ENCODE data around the gene WIPF1.

The WIPF1 gene

DNA sequence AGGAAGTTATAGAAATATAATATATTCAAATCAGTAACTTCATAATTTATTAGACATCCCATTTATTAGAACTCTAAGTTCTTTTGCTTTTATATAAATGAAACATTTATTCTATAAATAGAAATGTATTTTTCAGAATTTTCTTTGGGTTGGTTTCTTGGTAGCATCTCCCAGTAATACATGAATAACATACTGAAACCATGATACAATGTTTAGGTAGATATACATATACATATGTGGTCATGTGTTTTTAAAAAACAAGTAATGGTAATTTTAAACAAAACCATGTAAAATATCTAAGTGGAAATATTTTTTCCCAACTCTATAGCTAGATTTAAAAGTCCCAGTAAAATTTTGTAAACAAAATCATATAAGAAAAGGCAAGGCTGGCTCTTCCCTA is 36.9 kb downstream of the WIPF1 start:
- Histone ChIP-seq H3K4me2 (ENCODE audit: low read length) (no peak overlapping the region), H3K36me3 (ENCODE audit: control insufficient read depth, low read length) (peaks cover 59% of the 10 kb centered on the region), H3K79me2 (ENCODE audit: control insufficient read depth, low read length) (no peaks in the 10 kb centered on the region), H3K27me3 (ENCODE audit: control insufficient read depth, low read length) (no peaks in the 10 kb centered on the region), H3K9me2 (replicated peaks; ENCODE audit: control insufficient read depth, low read length) (no peaks in the 10 kb centered on the region), H3K4me3 (ENCODE audit: low read length) (no peak overlapping the region), H3K9me3 (ENCODE audit: control insufficient read depth, insufficient read depth, low read length) (no peaks in the 10 kb centered on the region), H3K27ac (ENCODE audit: low read depth, low read length) (no peak overlapping the region), H3F3A (ENCODE audit: control insufficient read depth, insufficient read depth) (peaks cover 21% of the 10 kb centered on the region), H4K20me1 (ENCODE audit: control insufficient read depth, insufficient read depth, low read depth, low read length) (no peaks in the 10 kb centered on the region), H3K4me1 (ENCODE audit: control insufficient read depth, low read length) (no peaks in the 10 kb centered on the region)
- TF ChIP-seq, protein P1, sequence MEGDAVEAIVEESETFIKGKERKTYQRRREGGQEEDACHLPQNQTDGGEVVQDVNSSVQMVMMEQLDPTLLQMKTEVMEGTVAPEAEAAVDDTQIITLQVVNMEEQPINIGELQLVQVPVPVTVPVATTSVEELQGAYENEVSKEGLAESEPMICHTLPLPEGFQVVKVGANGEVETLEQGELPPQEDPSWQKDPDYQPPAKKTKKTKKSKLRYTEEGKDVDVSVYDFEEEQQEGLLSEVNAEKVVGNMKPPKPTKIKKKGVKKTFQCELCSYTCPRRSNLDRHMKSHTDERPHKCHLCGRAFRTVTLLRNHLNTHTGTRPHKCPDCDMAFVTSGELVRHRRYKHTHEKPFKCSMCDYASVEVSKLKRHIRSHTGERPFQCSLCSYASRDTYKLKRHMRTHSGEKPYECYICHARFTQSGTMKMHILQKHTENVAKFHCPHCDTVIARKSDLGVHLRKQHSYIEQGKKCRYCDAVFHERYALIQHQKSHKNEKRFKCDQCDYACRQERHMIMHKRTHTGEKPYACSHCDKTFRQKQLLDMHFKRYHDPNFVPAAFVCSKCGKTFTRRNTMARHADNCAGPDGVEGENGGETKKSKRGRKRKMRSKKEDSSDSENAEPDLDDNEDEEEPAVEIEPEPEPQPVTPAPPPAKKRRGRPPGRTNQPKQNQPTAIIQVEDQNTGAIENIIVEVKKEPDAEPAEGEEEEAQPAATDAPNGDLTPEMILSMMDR (IDR thresholded peaks at IDR 0.05; ENCODE audit: low read depth, low read length, poor library complexity, severe bottlenecking) = no peak
- TF ChIP-seq EZH2phosphoT487 (IDR thresholded peaks at IDR 0.05; ENCODE audit: borderline replicate concordance, low read length) = no peak

DNA sequence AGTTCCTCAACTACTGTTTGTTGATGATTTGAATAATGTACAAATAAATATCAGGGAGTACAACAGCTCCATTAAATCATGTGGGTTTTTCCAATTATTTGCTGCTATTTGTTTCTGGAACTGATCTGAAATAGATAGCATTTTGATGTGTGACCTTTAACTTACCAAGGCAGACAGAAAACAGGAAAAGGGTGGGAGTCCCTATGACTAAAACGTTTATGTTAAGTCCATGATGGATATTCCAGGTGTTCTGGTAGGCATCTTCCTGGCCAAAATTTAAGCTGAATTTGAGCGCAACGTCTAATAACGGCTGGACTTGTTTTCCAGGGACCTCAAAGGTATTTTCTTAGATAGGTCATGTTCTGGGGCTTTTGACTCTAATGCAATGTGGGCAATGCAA is 41.6 kb downstream of the WIPF1 start:
- Histone ChIP-seq H3K4me1 (ENCODE audit: control insufficient read depth, low read length) (peaks cover 15% of the 10 kb centered on the region), H3K79me2 (ENCODE audit: control insufficient read depth, low read length) (no peaks in the 10 kb centered on the region), H3K4me2 (ENCODE audit: low read length) (no peak overlapping the region), H3K9me2 (replicated peaks; ENCODE audit: control insufficient read depth, low read length) (no peaks in the 10 kb centered on the region), H3F3A (ENCODE audit: control insufficient read depth, insufficient read depth) (peaks cover 23% of the 10 kb centered on the region), H3K4me3 (ENCODE audit: low read length) (no peak overlapping the region), H3K27ac (ENCODE audit: low read depth, low read length) (no peak overlapping the region), H3K27me3 (ENCODE audit: control insufficient read depth, low read length) (no peaks in the 10 kb centered on the region), H3K36me3 (ENCODE audit: control insufficient read depth, low read length) (peaks cover 17% of the 10 kb centered on the region), H3K9me3 (ENCODE audit: control insufficient read depth, insufficient read depth, low read length) (no peaks in the 10 kb centered on the region), H4K20me1 (ENCODE audit: control insufficient read depth, insufficient read depth, low read depth, low read length) (no peaks in the 10 kb centered on the region)
- no peak for TF ChIP-seq EZH2phosphoT487 (IDR thresholded peaks at IDR 0.05; ENCODE audit: borderline replicate concordance, low read length)
- TF ChIP-seq, protein P1 (IDR thresholded peaks at IDR 0.05; ENCODE audit: low read depth, low read length, poor library complexity, severe bottlenecking) = no peak

DNA sequence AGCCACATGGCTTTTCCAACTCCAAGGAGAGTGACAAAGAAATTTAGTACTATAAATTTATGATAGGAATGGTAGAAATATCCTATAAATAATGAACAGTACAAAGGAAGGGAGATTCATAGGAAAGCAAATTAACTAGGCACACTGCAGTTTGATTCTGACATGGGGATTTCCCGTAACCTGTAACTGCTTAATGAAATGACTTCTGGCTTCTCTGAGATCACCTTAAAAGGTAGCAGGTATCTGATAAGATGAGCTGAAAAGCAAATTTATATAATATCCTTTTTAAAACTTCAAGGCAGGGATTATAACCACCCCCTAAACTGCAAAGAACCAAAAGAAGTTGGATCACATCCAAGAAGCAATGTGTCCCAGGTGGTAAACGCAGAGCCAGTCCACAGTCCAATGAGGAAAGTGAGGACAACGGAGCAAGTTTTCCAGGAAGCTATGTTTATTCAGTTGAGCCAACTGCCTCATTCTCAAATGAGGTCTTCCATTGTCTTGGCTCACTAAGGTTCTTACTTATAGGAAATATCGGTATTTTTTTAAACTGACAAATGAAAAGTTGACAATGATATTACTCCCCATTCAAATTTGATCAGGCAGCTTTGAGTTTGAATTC is 43.0 kb downstream of the WIPF1 start:
- H3K4me2 ChIP-seq (ENCODE audit: low read length) = peak overlapping the region; percentile 34
- H3K36me3 ChIP-seq (ENCODE audit: control insufficient read depth, low read length) = peaks cover 6% of the 10 kb centered on the region

More for the DNA sequence above, 43.0 kb downstream of the WIPF1 start:
- H3K9me3 ChIP-seq (ENCODE audit: control insufficient read depth, insufficient read depth, low read length) = no peaks in the 10 kb centered on the region
- no peaks in the 10 kb centered on the region for H3K27me3 ChIP-seq (ENCODE audit: control insufficient read depth, low read length)
- H3K4me3 ChIP-seq (ENCODE audit: low read length) = no peak overlapping the region; the same call in 1 of the 2 replicates
- no peaks in the 10 kb centered on the region for H3K9me2 ChIP-seq (replicated peaks; ENCODE audit: control insufficient read depth, low read length)
- TF ChIP-seq EZH2phosphoT487 (IDR thresholded peaks at IDR 0.05; ENCODE audit: borderline replicate concordance, low read length) = no peak
- TF ChIP-seq, protein P1 (IDR thresholded peaks at IDR 0.05; ENCODE audit: low read depth, low read length, poor library complexity, severe bottlenecking) = no peak
- peaks cover 15% of the 10 kb centered on the region for H3K4me1 ChIP-seq (ENCODE audit: control insufficient read depth, low read length)
- H3K79me2 ChIP-seq (ENCODE audit: control insufficient read depth, low read length) = no peaks in the 10 kb centered on the region
- peaks cover 15% of the 10 kb centered on the region; the same call in 1 of the 2 replicates for H3F3A ChIP-seq (ENCODE audit: control insufficient read depth, insufficient read depth)
- no peak overlapping the region for H3K27ac ChIP-seq (ENCODE audit: low read depth, low read length)
- H4K20me1 ChIP-seq (ENCODE audit: control insufficient read depth, insufficient read depth, low read depth, low read length) = no peaks in the 10 kb centered on the region
